SK-N-MC (cell line): ENCODE data around the gene CACTIN.
A peak's percentile ranks its signal among the peaks of the same experiment; 100 is the strongest.
"Not testable (repeated sequence)": the region's sequence is repeated elsewhere in the genome, so short reads cannot be mapped to it uniquely, and the experiment has no call there.

ENCODE experiments used
- DNase-seq: peaks from one replicate; pipeline ENCODE4 v3.0.0-alpha.2; 2011; ENCODE audit warnings: low read depth, low spot score
- H3K27ac ChIP-seq: fragments of 200-600 bp; sonication (generic); 2 replicates; pipeline ENCODE4 v1.5.1; 2016; ENCODE audit warnings: mixed run types
- H3K36me3 ChIP-seq: fragments of 200-600 bp; sonication (generic); 2 replicates; pipeline ENCODE4 v1.6.1; 2017; ENCODE audit warnings: antibody characterized with exemption, low read length, mixed read lengths; ENCODE audit not compliant: insufficient read depth
- H3K4me3 ChIP-seq: fragments of 200-600 bp; sonication (generic); 2 replicates; pipeline ENCODE4 v1.5.1; 2016
- H3K9ac ChIP-seq: fragments of 200-600 bp; sonication (generic); 2 replicates; pipeline ENCODE4 v1.8.0; 2017; ENCODE audit warnings: mixed run types, mixed read lengths; ENCODE audit not compliant: insufficient read length
- H3K9me3 ChIP-seq: fragments of 200-600 bp; sonication (generic); 2 replicates; pipeline ENCODE4 v1.6.1; 2017; ENCODE audit warnings: low read depth, mild to moderate bottlenecking, antibody characterized with exemption, low read length, moderate library complexity, mixed read lengths
- EZH2 ChIP-seq: fragments of 200-600 bp; sonication (generic); IDR thresholded peaks from one replicate; pipeline ENCODE4 v1.6.1; 2017; ENCODE audit warnings: antibody characterized with exemption
- FOXP2 ChIP-seq: optimal IDR thresholded peaks from 2 replicates; pipeline ENCODE3; 2011; ENCODE audit warnings: mild to moderate bottlenecking, moderate library complexity; ENCODE audit not compliant: insufficient read depth; ENCODE audit errors: extremely low read length, control extremely low read depth
- POLR2AphosphoS5 ChIP-seq: IDR thresholded peaks from 2 replicates; pipeline ENCODE4 v1.6.1; 2012; ENCODE audit warnings: mild to moderate bottlenecking, low read depth, low read length, borderline replicate concordance

CACTIN gene

GRCh38 chr19:3575949-3576673 is 50.5 kb downstream of the CACTIN start:
- TF ChIP-seq POLR2AphosphoS5, result no peak
- no peak for TF ChIP-seq EZH2
- TF ChIP-seq FOXP2, result no peak
- H3K9me3 ChIP-seq, result no peaks in the 10 kb centered on the region
- no peak for DNase-seq
- H3K4me3 ChIP-seq, result no peak overlapping the region
- H3K36me3 ChIP-seq, result peaks cover 25% of the 10 kb centered on the region; the same call in 1 of the 2 replicates
- H3K27ac ChIP-seq, result no peak overlapping the region
- H3K9ac ChIP-seq, result no peak overlapping the region

DNA sequence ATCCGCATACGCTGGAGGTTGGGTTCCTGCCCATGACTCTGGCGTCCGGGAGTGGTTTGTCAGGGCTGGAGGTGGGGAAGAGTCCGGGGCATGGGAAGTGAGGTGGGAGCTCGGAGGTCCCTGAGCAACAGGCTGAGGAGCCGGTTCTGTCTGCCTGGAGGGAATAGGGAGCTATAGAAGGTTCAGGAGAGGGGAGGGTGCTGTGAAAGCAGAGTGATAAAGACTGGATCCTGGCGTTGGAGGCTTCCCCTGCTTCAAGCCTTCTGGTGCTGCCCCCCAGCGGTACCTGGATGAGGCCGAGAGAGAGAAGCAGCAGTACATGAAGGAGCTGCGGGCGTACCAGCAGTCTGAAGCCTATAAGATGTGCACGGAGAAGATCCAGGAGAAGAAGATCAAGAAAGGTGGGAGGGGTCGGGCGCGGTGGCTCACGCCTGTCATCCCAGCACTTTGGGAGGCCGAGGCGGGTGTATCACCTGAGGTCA is 51.3 kb downstream of the CACTIN start:
- Histone ChIP-seq H3K9ac (no peak overlapping the region), H3K27ac (no peak overlapping the region)
- DNase-seq, result no peak

DNA sequence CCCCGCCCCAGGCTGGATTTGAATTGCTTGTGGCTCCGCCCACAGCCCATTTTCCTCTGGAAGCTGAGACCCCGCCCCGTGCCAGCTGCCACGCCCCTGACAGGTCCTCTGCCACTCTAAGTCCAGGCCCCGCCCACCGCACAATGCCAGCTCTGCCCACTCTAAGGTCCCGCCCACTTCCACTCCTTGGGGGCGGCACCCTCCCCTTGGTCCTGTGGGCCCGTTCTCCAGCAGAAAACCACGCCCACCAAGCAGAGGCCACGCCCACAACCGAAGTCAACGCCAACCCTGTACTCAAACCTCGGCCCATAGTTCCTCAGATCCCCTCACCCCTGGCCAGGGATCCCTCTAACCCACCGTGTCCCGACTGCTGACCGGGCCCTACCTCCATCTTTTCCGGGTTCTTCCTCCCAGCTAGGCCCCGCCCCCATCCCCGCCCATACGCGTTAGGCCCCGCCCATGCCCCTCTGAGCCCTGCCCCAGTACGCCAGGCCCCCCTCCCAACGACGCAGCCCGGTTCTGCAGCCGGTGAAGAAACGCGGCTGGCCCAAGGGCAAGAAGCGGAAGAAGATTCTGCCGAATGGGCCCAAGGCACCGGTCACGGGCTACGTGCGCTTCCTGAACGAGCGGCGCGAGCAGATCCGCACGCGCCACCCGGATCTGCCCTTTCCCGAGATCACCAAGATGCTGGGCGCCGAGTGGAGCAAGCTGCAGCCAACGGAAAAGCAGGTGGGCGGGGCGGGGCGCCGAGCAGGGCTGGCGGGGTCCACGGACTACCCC is 52.5 kb downstream of the CACTIN start:
- peaks cover 25% of the 10 kb centered on the region; the same call in 1 of the 2 replicates for H3K36me3 ChIP-seq
- peak overlapping the region; percentile 92 for H3K9ac ChIP-seq
- DNase-seq, result peak; percentile 79
- H3K27ac ChIP-seq, result no peak overlapping the region
- H3K4me3 ChIP-seq, result peak overlapping the region; percentile 97
- no peaks in the 10 kb centered on the region for H3K9me3 ChIP-seq
- no peak for TF ChIP-seq EZH2

More for the DNA sequence above, 51.3 kb downstream of the CACTIN start:
- TF ChIP-seq POLR2AphosphoS5 (no peak), EZH2 (no peak)
- Histone ChIP-seq H3K4me3 (no peak overlapping the region), H3K36me3 (peaks cover 25% of the 10 kb centered on the region; the same call in 1 of the 2 replicates), H3K9me3 (no peaks in the 10 kb centered on the region)

- H3K9ac ChIP-seq, result peak overlapping the region; percentile 92
- H3K4me3 ChIP-seq, result peak overlapping the region; percentile 97
- TF ChIP-seq POLR2AphosphoS5 (peak; percentile 32; the same call in 1 of the 2 replicates), FOXP2 (no peak)
- no peaks in the 10 kb centered on the region for H3K9me3 ChIP-seq
- DNase-seq, result no peak
- H3K36me3 ChIP-seq, result peaks cover 25% of the 10 kb centered on the region; the same call in 1 of the 2 replicates
- peak overlapping the region; percentile 79; the same call in 1 of the 2 replicates for H3K27ac ChIP-seq
Measured at GRCh38 chr19:3573162-3573857, 53.3 kb downstream of the CACTIN start.

GRCh38 chr19:3572855-3573161 is 53.8 kb downstream of the CACTIN start, which contains the start of gene HMG20B:
TSS of gene HMG20B (plus strand) at chr19:3572944. CDS start at chr19:3573310, 366 bp downstream.
- no peaks in the 10 kb centered on the region for H3K9me3 ChIP-seq
- peaks cover 25% of the 10 kb centered on the region; the same call in 1 of the 2 replicates for H3K36me3 ChIP-seq
- TF ChIP-seq FOXP2, result no peak
- no peak for TF ChIP-seq POLR2AphosphoS5
- TF ChIP-seq EZH2, result no peak
- no peak for DNase-seq
- H3K9ac ChIP-seq, result peak within 1 kb of the TSS; percentile 92
- peak within 1 kb of the TSS; percentile 97 for H3K4me3 ChIP-seq
- H3K27ac ChIP-seq, result peak within 1 kb of the TSS; percentile 79; the same call in 1 of the 2 replicates

DNA sequence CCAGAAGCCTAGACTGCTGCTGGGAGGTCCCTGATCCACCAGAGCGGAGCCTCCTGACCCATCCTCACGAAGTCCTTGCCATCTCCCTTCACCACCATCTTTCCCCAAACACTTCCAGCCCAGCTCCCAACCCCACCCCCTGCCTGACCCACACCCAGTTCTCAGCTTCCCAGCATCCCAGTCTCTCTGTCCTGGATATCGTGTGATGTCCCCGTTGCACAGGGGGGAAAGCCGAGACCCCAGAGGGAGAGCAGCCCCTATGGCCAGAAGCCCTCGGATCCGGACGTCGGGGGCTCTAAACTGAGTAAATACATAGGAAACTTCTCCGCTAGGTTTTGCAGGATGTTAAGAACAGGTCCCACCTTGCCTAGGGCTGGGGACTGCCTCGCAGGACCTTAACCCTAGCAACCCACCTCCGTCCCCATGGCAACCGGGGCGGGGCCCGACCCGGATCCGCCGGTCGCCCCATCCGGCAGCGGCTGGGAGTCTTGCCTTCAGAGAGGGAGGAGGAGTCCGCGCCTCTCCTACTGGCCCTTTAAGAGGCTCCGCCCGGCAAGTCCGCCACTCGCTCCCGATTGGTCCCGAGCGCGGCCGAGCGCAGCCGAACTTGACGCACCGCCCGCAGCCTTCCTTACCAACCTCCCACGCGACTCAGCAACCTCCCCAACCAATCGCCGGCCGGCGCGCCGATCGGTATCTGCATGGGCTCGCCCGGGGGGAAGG is 54.3 kb downstream of the CACTIN start:
- H3K9ac ChIP-seq, result no peak overlapping the region
- H3K9me3 ChIP-seq, result no peaks in the 10 kb centered on the region
- H3K36me3 ChIP-seq, result peaks cover 25% of the 10 kb centered on the region; the same call in 1 of the 2 replicates
- peak; percentile 90 for DNase-seq
- TF ChIP-seq FOXP2 (no peak), EZH2 (no peak)
- no peak overlapping the region for H3K27ac ChIP-seq
- peak overlapping the region; percentile 58 for H3K4me3 ChIP-seq

DNA sequence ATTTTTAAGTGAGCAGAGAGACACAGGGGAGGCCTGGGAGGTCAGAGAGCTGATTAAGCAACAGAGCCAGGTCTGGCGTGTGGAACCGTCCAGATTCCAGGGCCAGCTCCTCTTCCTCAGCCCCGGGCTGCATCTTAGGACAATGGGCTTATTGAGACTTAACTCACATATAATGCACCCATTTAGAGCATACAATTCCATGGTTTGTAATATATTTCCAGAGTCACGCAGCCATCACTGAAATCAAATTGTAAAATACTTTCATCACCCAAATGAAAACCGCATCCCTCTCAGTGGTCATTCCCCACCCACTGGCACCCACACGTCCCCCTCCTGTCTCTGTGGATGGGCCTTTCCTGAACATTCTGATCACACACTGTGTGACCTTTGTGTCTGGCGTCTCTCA is 56.0 kb downstream of the CACTIN start:
- Histone ChIP-seq H3K9me3 (no peaks in the 10 kb centered on the region), H3K27ac (no peak overlapping the region), H3K4me3 (no peak overlapping the region), H3K36me3 (peaks cover 15% of the 10 kb centered on the region; the same call in 1 of the 2 replicates), H3K9ac (no peak overlapping the region)
- no peak for TF ChIP-seq EZH2
- TF ChIP-seq POLR2AphosphoS5, result no peak
- no peak for TF ChIP-seq FOXP2
- DNase-seq, result no peak

GRCh38 chr19:3570042-3570441 is 56.5 kb downstream of the CACTIN start:
- H3K27ac ChIP-seq, H3K4me3 ChIP-seq, H3K36me3 ChIP-seq, H3K9ac ChIP-seq, DNase-seq, H3K9me3 ChIP-seq: not testable (repeated sequence)
